Neural cell (in vitro differentiated cells): ENCODE results near the gene MPND. TPM values are rescaled to one million over a fixed set of nuclear protein-coding genes. Genes with fewer than 3 reads are reported as not detected.

Source experiments
- H2AFZ ChIP-seq: fragments of 200-600, 300-800 bp; sonication (generic), shearing (Covaris generic); 2 replicates; pipeline ENCODE4 v1.6.0; 2014; ENCODE audit warnings: low read depth, mild to moderate bottlenecking, antibody characterized with exemption, low read length, moderate library complexity
- H3F3A ChIP-seq: fragments of 200-600 bp; shearing (Covaris generic); 2 replicates; pipeline ENCODE4 v1.6.1; 2016; ENCODE audit warnings: mild to moderate bottlenecking, moderate library complexity, mixed read lengths, antibody characterized with exemption, low read length; ENCODE audit not compliant: insufficient read depth, poor library complexity, severe bottlenecking
- H3K27ac ChIP-seq: fragments of 200-600, 300-800 bp; sonication (generic), shearing (Covaris generic); 2 replicates; pipeline ENCODE4 v1.5.1; 2014; ENCODE audit warnings: mild to moderate bottlenecking, low read length, moderate library complexity
- H3K27me3 ChIP-seq: fragments of 300-800, 200-600 bp; sonication (generic), shearing (Covaris generic); 2 replicates; pipeline ENCODE4 v1.6.0; 2014; ENCODE audit warnings: mild to moderate bottlenecking, low read depth, low read length, moderate library complexity; ENCODE audit not compliant: insufficient read depth
- H3K36me3 ChIP-seq: fragments of 300-800, 200-600 bp; sonication (generic), shearing (Covaris generic); 2 replicates; pipeline ENCODE4 v1.5.1; 2014; ENCODE audit warnings: mild to moderate bottlenecking, antibody characterized with exemption, low read length, moderate library complexity; ENCODE audit not compliant: insufficient read depth
- H3K4me2 ChIP-seq: fragments of 300-800, 200-600 bp; sonication (generic), shearing (Covaris generic); 2 replicates; pipeline ENCODE4 v1.6.0; 2014; ENCODE audit warnings: mild to moderate bottlenecking, low read length
- H3K4me3 ChIP-seq: fragments of 300-800, 200-600 bp; sonication (generic), shearing (Covaris generic); 2 replicates; pipeline ENCODE4 v1.5.1; 2014; ENCODE audit warnings: mild to moderate bottlenecking, low read length, moderate library complexity
- H3K79me2 ChIP-seq: fragments of 200-600 bp; shearing (Covaris generic); replicated peaks from 2 replicates; pipeline ENCODE4 v1.6.0; 2014; ENCODE audit warnings: mild to moderate bottlenecking, low read length, moderate library complexity; ENCODE audit not compliant: insufficient read depth
- H3K9ac ChIP-seq: fragments of 300-800, 200-600 bp; sonication (generic), shearing (Covaris generic); 2 replicates; pipeline ENCODE4 v1.6.1; 2016; ENCODE audit warnings: mild to moderate bottlenecking, low read length, mixed read lengths
- H3K9me2 ChIP-seq: fragments of 200-600 bp; shearing (Covaris generic); 2 replicates; pipeline ENCODE4 v1.6.1; 2016; ENCODE audit warnings: mild to moderate bottlenecking, low read length, mixed read lengths; ENCODE audit not compliant: insufficient read depth
- H3K9me3 ChIP-seq: fragments of 200-600, 300-800 bp; sonication (generic), shearing (Covaris generic); 2 replicates; pipeline ENCODE4 v1.6.1; 2016; ENCODE audit warnings: mild to moderate bottlenecking, mixed run types, low read length, moderate library complexity, mixed read lengths
- H4K20me1 ChIP-seq: fragments of 200-600 bp; shearing (Covaris generic); 2 replicates; pipeline ENCODE4 v1.6.1; 2016; ENCODE audit warnings: mild to moderate bottlenecking, mixed run types; ENCODE audit not compliant: insufficient read depth
- CTCF ChIP-seq: fragments of 450-650 bp; IDR thresholded peaks from 2 replicates; pipeline ENCODE4 v1.5.1; 2014; ENCODE audit warnings: antibody characterized with exemption, mild to moderate bottlenecking, moderate library complexity; ENCODE audit not compliant: poor library complexity, severe bottlenecking
- EP300 ChIP-seq: fragments of 450-650 bp; conservative IDR thresholded peaks from 2 replicates; pipeline ENCODE4 v1.6.1; 2014; ENCODE audit warnings: antibody characterized with exemption, mild to moderate bottlenecking, moderate library complexity; ENCODE audit not compliant: poor library complexity, severe bottlenecking
- EZH2 ChIP-seq: fragments of 200-600, 300-800 bp; shearing (Covaris generic), sonication (generic); IDR thresholded peaks from 2 replicates; pipeline ENCODE4 v1.6.1; 2014; ENCODE audit warnings: antibody characterized with exemption, low read length, borderline replicate concordance, mild to moderate bottlenecking; ENCODE audit not compliant: insufficient read depth, poor library complexity, severe bottlenecking
- MXI1 ChIP-seq: fragments of 450-650 bp; conservative IDR thresholded peaks from 2 replicates; pipeline ENCODE4 v1.6.1; 2014; ENCODE audit warnings: antibody characterized with exemption, mild to moderate bottlenecking; ENCODE audit not compliant: poor library complexity, severe bottlenecking
- POLR2AphosphoS5 ChIP-seq: IDR thresholded peaks from 2 replicates; pipeline ENCODE4 v1.6.1; 2012
- RAD21 ChIP-seq: fragments of 450-650 bp; conservative IDR thresholded peaks from 2 replicates; pipeline ENCODE4 v1.6.1; 2014; ENCODE audit warnings: antibody characterized with exemption, mild to moderate bottlenecking, moderate library complexity
- REST ChIP-seq: IDR thresholded peaks from 2 replicates; pipeline ENCODE4 v1.6.1; 2012; ENCODE audit warnings: borderline replicate concordance
- SMC3 ChIP-seq: fragments of 450-650 bp; conservative IDR thresholded peaks from 2 replicates; pipeline ENCODE4 v1.6.1; 2014; ENCODE audit warnings: antibody characterized with exemption, mild to moderate bottlenecking, moderate library complexity; ENCODE audit not compliant: poor library complexity
- TAF1 ChIP-seq: IDR thresholded peaks from 2 replicates; pipeline ENCODE4 v1.6.1; 2012; ENCODE audit warnings: low read depth
- polyA plus RNA-seq: library from polyadenylated mRNA; depleted of rRNA; stranded (reverse); fragments of >200 nt; gene quantifications from 2 replicates; pipeline ENCODE4 v1.2.3, GENCODE V29; 2014

The MPND gene
- polyA plus RNA-seq, 1 donor from 2014 or later: 34.8 TPM

- H3K9me3 ChIP-seq: no peaks in the 10 kb centered on the region
- no peak overlapping the region for H3K4me2 ChIP-seq
- H3K27ac ChIP-seq: no peak overlapping the region
- H3K9ac ChIP-seq: no peak overlapping the region
- H4K20me1 ChIP-seq: no peaks in the 10 kb centered on the region
- H3K9me2 ChIP-seq: no peaks in the 10 kb centered on the region
- H3F3A ChIP-seq: no peaks in the 10 kb centered on the region
- no peak overlapping the region for H3K4me3 ChIP-seq
- no peaks in the 10 kb centered on the region for H3K27me3 ChIP-seq
- TF ChIP-seq SMC3: no peak
- no peak for TF ChIP-seq RAD21
- no peak for TF ChIP-seq EZH2
- no peak for TF ChIP-seq POLR2AphosphoS5
- no peak for TF ChIP-seq REST
- TF ChIP-seq MXI1: no peak
- TF ChIP-seq TAF1: no peak
- no peak for TF ChIP-seq CTCF
- no peak for TF ChIP-seq EP300
- H3K36me3 ChIP-seq: peaks cover 10% of the 10 kb centered on the region
- no peaks in the 10 kb centered on the region for H3K79me2 ChIP-seq
- H2AFZ ChIP-seq: no peak overlapping the region
These were observed 32.9 kb upstream of the MPND start for GRCh38 chr19:4310247-4311121.

GRCh38 chr19:4313847-4314490, 29.4 kb upstream of the MPND start:
- H4K20me1 ChIP-seq: no peaks in the 10 kb centered on the region
- no peak overlapping the region for H3K4me3 ChIP-seq
- H3K79me2 ChIP-seq: no peaks in the 10 kb centered on the region
- H3K9me3 ChIP-seq: no peaks in the 10 kb centered on the region
- H2AFZ ChIP-seq: no peak overlapping the region
- no peak overlapping the region for H3K9ac ChIP-seq
- TF ChIP-seq MXI1 (no peak), REST (no peak), POLR2AphosphoS5 (no peak), EZH2 (no peak), SMC3 (no peak), EP300 (no peak), RAD21 (no peak), TAF1 (no peak), CTCF (no peak)
- no peaks in the 10 kb centered on the region for H3K27me3 ChIP-seq
- no peaks in the 10 kb centered on the region for H3K9me2 ChIP-seq
- H3K4me2 ChIP-seq: no peak overlapping the region
- H3K36me3 ChIP-seq: peaks cover 20% of the 10 kb centered on the region
- no peaks in the 10 kb centered on the region for H3F3A ChIP-seq
- H3K27ac ChIP-seq: no peak overlapping the region
